GM19463 (cell line): ENCODE results near the gene RASA2.
"Not testable (repeated sequence)": the region's sequence is repeated elsewhere in the genome, so short reads cannot be mapped to it uniquely, and the experiment has no call there.

Source experiments
- ATAC-seq: cut with Tn5 transposase; IDR thresholded peaks from one replicate; pipeline ENCODE4 v1.9.1; 2021; ENCODE audit warnings: mild to moderate bottlenecking, moderate library complexity; ENCODE audit not compliant: unreplicated experiment

Gene RASA2

DNA sequence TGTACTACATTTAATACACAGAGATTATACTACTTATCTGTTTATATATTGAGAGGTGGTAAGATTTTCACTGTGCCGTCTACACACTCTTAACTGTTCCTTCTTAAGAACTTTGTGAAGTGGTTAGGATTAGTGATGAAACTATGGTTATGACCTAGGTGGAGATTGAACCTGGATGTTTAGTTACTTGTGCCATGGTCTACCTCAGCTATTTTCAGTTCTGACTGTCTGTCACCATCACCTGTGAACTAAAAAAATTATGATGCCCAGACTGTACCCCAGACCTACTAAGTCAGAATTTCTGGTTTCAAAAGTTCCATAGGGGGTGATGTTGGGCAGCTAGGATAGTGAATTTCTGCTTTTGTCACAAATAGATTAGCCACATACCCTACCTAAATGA lies 6.4 kb downstream of the RASA2 start:
- ATAC-seq = no peak

DNA sequence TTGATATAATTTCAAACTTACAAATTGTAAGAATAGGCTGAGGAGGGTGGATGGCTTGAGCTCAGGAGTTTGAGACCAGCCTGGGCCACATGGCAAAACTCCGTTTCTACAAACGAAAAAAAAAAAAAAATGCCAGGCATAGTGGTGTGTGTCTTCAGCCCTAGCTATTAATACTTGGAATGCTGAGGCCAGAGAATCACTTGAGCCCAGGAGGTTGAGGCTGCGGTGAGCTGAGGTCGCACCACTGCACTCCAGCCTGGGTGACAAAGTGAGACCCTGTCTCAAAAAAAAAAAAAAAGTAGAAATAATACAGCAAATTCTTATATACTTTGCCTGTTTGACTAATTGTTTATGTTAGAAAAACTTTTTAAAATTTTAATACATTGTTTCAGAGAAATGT lies 10.8 kb downstream of the RASA2 start:
- not testable (repeated sequence) for ATAC-seq

DNA sequence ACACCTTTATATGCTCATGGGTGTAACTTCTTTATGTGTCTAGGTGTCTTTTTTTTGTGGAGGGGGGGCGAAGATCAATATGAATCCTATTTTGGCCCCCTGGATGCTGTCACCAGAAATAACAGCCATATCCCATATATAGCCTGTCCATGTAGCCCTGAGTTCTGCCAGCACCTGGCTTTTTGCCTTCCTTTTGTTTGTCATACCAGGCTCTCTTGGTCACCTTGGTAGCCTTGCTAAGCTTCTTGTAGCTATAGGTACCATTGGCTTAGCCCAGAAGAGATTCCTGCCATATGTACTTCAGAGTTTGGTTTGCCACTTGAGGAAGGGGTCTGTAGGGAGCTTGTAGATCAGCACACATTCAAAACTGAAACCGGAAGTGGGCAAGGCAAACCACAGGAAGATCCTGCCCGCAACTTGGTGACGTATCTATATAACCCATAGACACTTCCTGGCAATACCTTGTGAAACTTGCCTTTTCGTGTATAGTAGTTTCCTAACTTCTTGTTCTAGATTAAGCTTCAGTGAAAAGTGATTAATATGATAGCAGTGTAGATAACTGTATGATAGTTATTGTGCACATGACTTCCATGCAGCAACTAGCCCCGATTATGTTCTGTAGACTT lies 11.9 kb downstream of the RASA2 start:
- peak; percentile 99 for ATAC-seq

- no peak for ATAC-seq
Observed at GRCh38 chr3:141499284-141499683, 12.5 kb downstream of the RASA2 start.

DNA sequence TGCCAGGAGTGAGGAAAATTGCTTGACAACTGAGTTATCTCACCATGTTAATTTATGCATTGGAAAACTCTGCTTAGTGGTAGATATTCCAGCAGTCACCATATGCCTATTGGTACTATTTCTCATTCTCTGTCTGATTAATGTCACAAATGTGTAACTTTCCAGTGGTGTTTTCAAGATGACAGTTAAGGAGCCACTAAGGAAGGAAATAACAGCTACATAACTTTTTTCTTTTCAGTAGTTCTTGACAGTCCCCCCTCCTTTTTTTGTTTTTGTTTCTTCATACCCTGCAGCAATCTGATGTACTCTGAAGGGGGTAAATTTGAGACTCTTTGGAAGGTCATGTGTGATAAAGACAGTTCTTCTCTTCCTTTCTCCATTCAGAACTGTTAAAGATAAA lies 13.1 kb downstream of the RASA2 start:
- ATAC-seq = no peak

DNA sequence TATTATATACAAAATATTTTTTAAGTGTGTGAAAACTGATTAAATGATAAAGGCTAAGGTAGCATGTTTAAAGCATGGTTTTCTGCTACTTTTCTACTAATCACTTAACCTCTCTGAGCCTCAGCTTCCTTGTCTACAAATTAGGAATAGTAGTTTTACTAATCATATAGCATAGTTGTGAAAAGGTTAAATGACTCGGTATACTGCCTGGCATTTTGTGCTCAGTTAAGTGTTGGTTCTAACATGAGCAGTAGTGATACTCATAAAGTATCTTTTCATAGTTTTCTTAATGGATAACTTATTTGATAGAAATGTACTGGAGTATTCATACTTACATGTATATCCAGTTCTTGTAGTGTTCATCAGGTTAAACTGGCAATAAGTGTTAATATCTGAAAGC lies 13.6 kb downstream of the RASA2 start:
- ATAC-seq = no peak

DNA sequence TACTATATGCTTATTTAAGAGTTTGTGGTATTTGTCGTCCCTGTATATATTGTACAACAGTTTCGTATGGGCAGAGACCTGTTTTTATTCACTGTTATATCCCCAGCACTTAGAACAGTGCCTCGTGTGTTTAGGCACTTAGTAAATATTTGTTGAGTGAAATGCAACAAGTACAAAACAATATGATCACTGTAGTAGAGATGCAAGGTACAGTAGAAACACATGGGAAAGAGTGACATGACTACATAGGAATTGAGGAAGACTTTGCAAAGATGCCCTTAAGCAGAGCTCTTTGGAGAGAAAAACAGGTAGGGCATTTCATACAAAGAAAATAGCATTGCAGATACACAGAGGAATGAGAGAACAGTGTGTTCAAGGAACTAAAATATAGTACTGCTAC lies 18.3 kb downstream of the RASA2 start:
- ATAC-seq = no peak

DNA sequence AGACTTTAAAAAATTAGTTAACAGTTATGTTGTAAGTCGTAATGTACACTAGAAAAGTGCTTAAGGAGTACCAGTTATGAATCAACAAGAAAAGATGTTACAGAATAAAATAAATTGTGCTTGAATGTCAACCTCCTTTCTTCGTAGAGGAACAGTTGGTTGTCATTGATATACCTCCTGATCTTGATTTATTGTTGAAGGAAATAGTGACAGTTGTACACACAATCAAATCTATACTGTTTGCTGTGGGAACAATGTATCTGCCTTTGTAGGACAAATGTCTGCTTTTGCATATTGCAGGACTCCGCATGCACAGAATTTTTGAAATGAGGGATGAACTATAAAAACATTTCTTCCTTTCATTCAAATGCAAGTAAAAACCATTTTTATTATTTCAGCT lies 19.2 kb downstream of the RASA2 start:
- ATAC-seq = no peak

- ATAC-seq = no peak
Observed at GRCh38 chr3:141507392-141508066, 20.7 kb downstream of the RASA2 start.

- ATAC-seq = no peak
Observed at GRCh38 chr3:141508067-141508436, 21.2 kb downstream of the RASA2 start.

DNA sequence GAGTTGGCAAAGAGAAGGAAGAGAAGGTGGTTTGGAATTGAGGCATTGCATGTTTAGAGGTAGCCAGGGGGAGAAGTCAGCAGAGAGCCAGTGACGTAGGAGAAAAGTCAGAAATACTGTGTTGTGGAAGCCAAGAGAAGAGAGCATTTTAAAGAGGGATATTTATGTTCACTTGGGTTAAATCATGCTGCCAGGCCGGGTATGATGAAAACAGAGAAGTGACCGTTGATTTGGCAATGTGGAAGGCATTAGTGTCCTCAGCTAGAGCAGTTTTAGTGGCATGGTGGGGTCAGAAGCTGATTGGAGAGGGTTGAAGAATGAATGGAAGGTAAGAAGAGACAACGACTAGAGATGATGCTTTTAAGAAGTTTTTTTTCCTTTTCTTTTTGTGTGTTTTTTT lies 24.5 kb downstream of the RASA2 start:
- no peak for ATAC-seq

GRCh38 chr3:141514382-141514781 lies 27.6 kb downstream of the RASA2 start:
- no peak for ATAC-seq

GRCh38 chr3:141519587-141519986 lies 32.8 kb downstream of the RASA2 start:
- no peak for ATAC-seq

DNA sequence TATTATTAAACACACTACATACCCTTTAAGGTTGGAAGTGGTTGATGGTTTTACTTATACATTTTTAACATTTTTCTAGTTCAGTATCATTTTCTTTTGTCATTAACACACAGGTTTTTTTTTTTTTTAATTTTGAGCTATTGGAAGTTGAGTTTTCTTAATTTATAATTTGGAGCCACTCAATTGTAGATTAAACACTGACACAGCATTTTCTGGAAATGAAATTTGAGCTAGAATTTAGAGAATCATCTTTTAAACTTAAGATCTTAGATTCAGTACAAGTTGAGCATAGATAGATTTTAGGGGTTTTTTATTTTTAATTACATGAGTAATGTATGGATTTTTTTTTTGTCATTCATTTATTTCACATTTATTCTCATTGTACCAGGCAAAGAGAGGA lies 35.0 kb downstream of the RASA2 start:
- no peak for ATAC-seq

DNA sequence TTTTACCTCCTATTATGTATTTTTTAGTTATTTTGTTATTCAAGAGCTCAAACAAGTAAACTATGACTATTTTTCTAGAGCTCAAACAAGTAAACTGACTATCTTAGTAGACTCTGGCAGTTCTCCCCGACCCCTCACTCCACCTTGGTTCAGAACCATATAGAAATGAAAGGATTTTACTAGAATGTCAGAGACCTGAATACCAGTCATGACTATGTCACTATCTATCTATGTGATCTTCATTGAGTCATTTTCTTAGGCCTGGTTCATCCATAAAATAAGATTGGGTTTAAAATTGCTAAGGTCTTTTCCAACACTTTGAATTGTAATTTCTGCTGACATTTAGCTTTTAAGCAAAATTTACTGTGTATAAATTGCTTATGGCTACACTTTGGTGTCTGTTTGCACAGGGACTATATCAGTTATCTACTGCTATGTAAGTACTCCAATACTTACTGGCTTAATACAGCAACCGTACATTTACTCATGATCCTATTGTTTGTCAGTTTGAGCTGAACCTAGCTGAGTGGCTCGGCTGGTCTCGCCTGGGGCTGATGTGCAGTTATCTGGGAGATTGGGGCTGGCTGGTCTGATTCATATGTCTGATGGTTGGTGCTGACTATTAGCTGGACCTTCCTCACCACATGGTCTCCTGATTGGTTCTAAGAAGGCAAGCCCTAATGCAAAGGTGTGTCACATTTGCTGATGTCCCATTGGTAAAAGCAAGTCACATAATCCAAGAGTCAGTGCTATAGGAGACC lies 37.0 kb downstream of the RASA2 start:
- ATAC-seq = no peak

- ATAC-seq = no peak
Observed at GRCh38 chr3:141524988-141525387, 38.2 kb downstream of the RASA2 start.

DNA sequence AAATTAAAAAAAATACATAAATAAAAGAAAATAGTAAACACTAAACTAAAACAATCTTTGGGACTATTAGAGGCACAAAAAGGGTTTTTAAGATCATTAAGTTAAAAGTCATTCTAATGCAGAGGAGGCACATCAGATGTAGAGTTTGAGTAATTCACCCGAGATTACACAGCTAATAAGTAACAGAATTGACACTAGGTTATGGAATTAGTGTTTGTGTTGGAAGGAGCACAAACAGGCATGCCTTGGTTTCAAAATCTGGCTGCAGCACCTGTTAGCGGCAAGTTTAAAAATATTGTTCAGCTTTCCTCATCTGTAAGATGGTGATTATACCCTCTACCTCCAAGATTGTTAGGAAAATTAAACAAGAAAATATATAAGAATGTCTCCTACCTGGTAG lies 39.0 kb downstream of the RASA2 start:
- ATAC-seq = no peak

- ATAC-seq = no peak
Observed at GRCh38 chr3:141526709-141527108, 39.9 kb downstream of the RASA2 start.

DNA sequence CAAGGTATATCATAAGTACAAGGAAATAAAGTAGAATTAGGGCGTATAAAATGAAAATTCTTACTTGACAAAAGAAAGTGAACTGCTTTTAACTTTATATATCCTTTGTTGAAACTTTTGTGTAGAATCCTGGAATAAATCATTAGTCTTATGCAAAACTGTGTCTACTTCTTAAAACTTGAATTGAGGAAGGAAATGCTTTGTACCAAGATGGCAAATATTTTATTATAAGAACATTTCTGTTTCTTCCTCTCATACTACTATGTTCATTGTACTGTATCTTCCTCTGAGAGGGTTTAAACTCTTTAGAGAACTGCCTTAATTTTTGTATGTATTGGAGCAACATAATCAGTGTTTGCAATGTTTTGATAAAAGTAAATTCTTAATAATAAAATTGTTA lies 42.0 kb downstream of the RASA2 start:
- no peak for ATAC-seq

DNA sequence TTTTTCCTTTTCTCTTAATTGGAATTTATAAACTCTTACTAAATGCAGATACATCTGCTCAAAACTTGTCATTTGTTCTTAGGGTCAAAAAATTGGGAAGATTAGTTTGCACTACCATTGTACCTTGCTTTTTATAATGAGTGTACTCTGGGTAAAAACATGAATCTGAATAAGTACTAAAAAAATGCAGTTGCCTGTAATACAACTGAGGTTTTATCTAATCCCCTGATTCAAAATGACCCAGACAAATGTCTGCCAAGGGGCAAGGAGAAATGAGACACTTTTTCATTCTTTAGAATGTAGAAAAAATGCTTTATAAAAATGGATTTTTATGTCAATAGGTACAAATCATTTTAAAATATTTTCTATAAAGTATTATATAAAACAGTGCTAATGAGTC lies 42.4 kb downstream of the RASA2 start:
- no peak for ATAC-seq

GRCh38 chr3:141529717-141530414 lies 43.0 kb downstream of the RASA2 start:
- ATAC-seq = no peak

- ATAC-seq = no peak
Observed at GRCh38 chr3:141530415-141530768, 43.6 kb downstream of the RASA2 start.
